ENCODE results near the gene FOXP1. TPM values are rescaled to one million over a fixed set of nuclear protein-coding genes. Genes with fewer than 3 reads are reported as not detected.

FOXP1 gene
- polyA plus RNA-seq, 1 donor from 2014 or later = 5.6 TPM

DNA sequence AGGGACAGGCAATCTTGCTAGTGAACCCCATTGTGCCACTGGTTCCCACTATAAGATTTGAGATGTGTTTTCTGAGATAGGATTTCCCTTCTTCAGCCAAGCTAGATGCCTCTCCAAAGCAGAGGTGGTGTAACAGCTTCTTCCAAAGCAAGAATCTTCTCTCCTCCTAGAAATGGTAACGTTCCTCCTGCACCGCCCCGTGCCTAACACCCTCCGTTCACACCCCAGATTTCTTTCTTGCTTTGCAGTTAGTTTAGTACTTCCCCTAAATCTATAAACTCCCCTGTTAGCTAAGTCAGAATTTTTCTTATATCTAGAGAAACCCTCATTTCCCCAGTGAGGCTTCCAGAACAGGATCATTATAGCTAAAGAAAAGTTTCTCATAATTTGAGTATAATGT, 653.5 kb downstream of the FOXP1 start:
- Histone ChIP-seq H3K27ac (ENCODE audit: low read length) (no peak overlapping the region), H3K79me2 (replicated peaks; ENCODE audit: insufficient read depth, low read length) (no peaks in the 10 kb centered on the region), H4K20me1 (ENCODE audit: insufficient read depth) (no peaks in the 10 kb centered on the region), H3K9ac (ENCODE audit: low read length) (no peak overlapping the region), H3K9me3 (ENCODE audit: low read length) (no peaks in the 10 kb centered on the region), H3K4me2 (ENCODE audit: low read length) (no peak overlapping the region), H3K27me3 (ENCODE audit: insufficient read depth, low read depth, low read length) (no peaks in the 10 kb centered on the region), H3K4me3 (ENCODE audit: low read length) (no peak overlapping the region), H3K36me3 (ENCODE audit: insufficient read depth, low read length) (no peaks in the 10 kb centered on the region), H3K9me2 (ENCODE audit: insufficient read depth, low read length) (no peaks in the 10 kb centered on the region), H2AFZ (ENCODE audit: low read depth, low read length) (no peak overlapping the region), H3F3A (ENCODE audit: insufficient read depth, low read length, poor library complexity, severe bottlenecking) (no peaks in the 10 kb centered on the region)
- TF ChIP-seq, protein P1, sequence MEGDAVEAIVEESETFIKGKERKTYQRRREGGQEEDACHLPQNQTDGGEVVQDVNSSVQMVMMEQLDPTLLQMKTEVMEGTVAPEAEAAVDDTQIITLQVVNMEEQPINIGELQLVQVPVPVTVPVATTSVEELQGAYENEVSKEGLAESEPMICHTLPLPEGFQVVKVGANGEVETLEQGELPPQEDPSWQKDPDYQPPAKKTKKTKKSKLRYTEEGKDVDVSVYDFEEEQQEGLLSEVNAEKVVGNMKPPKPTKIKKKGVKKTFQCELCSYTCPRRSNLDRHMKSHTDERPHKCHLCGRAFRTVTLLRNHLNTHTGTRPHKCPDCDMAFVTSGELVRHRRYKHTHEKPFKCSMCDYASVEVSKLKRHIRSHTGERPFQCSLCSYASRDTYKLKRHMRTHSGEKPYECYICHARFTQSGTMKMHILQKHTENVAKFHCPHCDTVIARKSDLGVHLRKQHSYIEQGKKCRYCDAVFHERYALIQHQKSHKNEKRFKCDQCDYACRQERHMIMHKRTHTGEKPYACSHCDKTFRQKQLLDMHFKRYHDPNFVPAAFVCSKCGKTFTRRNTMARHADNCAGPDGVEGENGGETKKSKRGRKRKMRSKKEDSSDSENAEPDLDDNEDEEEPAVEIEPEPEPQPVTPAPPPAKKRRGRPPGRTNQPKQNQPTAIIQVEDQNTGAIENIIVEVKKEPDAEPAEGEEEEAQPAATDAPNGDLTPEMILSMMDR (IDR thresholded peaks at IDR 0.05; ENCODE audit: poor library complexity, severe bottlenecking) = no peak
- no peak for TF ChIP-seq MXI1 (conservative IDR thresholded peaks at IDR 0.05; ENCODE audit: poor library complexity, severe bottlenecking)
- no peak for TF ChIP-seq EP300 (conservative IDR thresholded peaks at IDR 0.05; ENCODE audit: poor library complexity, severe bottlenecking)

DNA sequence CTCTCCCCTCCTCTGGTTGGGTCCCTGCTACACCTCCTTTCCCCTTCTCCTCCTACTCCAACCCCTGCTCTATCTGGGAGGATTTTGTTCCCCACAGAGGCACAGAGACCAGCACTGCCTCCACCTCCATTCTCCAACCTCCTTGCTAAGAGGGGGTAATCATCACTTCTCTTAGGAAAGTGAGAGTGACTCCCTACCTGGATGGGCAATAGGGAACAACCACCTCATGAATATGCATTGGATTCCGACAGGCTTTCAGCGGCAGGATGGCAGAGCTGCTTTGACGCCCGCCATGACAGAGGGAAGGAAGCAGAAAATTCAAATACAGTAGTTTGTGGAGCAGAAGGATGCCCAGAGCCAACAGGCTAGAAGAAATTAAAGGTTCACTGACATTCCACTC, 656.3 kb downstream of the FOXP1 start:
- Histone ChIP-seq H3K27ac (ENCODE audit: low read length) (peak overlapping the region; percentile 13), H3K9me3 (ENCODE audit: low read length) (no peaks in the 10 kb centered on the region), H2AFZ (ENCODE audit: low read depth, low read length) (no peak overlapping the region), H3K79me2 (replicated peaks; ENCODE audit: insufficient read depth, low read length) (no peaks in the 10 kb centered on the region), H3K36me3 (ENCODE audit: insufficient read depth, low read length) (no peaks in the 10 kb centered on the region), H3F3A (ENCODE audit: insufficient read depth, low read length, poor library complexity, severe bottlenecking) (no peaks in the 10 kb centered on the region), H3K4me3 (ENCODE audit: low read length) (no peak overlapping the region), H3K9ac (ENCODE audit: low read length) (no peak overlapping the region), H3K27me3 (ENCODE audit: insufficient read depth, low read depth, low read length) (no peaks in the 10 kb centered on the region), H3K9me2 (ENCODE audit: insufficient read depth, low read length) (no peaks in the 10 kb centered on the region), H3K4me2 (ENCODE audit: low read length) (no peak overlapping the region), H4K20me1 (ENCODE audit: insufficient read depth) (no peaks in the 10 kb centered on the region)
- TF ChIP-seq, protein P2, sequence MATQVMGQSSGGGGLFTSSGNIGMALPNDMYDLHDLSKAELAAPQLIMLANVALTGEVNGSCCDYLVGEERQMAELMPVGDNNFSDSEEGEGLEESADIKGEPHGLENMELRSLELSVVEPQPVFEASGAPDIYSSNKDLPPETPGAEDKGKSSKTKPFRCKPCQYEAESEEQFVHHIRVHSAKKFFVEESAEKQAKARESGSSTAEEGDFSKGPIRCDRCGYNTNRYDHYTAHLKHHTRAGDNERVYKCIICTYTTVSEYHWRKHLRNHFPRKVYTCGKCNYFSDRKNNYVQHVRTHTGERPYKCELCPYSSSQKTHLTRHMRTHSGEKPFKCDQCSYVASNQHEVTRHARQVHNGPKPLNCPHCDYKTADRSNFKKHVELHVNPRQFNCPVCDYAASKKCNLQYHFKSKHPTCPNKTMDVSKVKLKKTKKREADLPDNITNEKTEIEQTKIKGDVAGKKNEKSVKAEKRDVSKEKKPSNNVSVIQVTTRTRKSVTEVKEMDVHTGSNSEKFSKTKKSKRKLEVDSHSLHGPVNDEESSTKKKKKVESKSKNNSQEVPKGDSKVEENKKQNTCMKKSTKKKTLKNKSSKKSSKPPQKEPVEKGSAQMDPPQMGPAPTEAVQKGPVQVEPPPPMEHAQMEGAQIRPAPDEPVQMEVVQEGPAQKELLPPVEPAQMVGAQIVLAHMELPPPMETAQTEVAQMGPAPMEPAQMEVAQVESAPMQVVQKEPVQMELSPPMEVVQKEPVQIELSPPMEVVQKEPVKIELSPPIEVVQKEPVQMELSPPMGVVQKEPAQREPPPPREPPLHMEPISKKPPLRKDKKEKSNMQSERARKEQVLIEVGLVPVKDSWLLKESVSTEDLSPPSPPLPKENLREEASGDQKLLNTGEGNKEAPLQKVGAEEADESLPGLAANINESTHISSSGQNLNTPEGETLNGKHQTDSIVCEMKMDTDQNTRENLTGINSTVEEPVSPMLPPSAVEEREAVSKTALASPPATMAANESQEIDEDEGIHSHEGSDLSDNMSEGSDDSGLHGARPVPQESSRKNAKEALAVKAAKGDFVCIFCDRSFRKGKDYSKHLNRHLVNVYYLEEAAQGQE (IDR thresholded peaks at IDR 0.05; ENCODE audit: borderline replicate concordance) = no peak
- no peak for TF ChIP-seq RAD21 (conservative IDR thresholded peaks at IDR 0.05)
- TF ChIP-seq, protein P1 (IDR thresholded peaks at IDR 0.05; ENCODE audit: poor library complexity, severe bottlenecking) = no peak
- no peak for TF ChIP-seq EZH2 (IDR thresholded peaks at IDR 0.05; ENCODE audit: borderline replicate concordance, insufficient read depth, low read length, poor library complexity, severe bottlenecking)
- no peak for TF ChIP-seq EP300 (conservative IDR thresholded peaks at IDR 0.05; ENCODE audit: poor library complexity, severe bottlenecking)
- TF ChIP-seq TAF1 (IDR thresholded peaks at IDR 0.05; ENCODE audit: low read depth) = no peak
- no peak for TF ChIP-seq MXI1 (conservative IDR thresholded peaks at IDR 0.05; ENCODE audit: poor library complexity, severe bottlenecking)
- TF ChIP-seq SMC3 (conservative IDR thresholded peaks at IDR 0.05; ENCODE audit: poor library complexity) = no peak
- TF ChIP-seq POLR2AphosphoS5 (IDR thresholded peaks at IDR 0.05) = no peak
